ENCODE measurements around the gene PLA2G3. TPM values are rescaled to one million over a fixed set of nuclear protein-coding genes. Genes with fewer than 3 reads are reported as not detected.

The PLA2G3 gene
- total and polyA plus RNA-seq, 2 of the 13 experiments (the other 11 are each of a cell fraction or from before 2014, with no cell fraction given), result 0.12 to 0.42 TPM

GRCh38 chr22:31177420-31178162, 37.3 kb upstream of the PLA2G3 start:
- 87% methylated on average over 6 of the region's 6 CpGs for WGBS (ENCODE audit: low lambda C conversion rate)
- no TSS peak for BruUV-seq (replicated peaks)
- Histone ChIP-seq H3K27me3 (ENCODE audit: control insufficient read depth in 1 of 2, insufficient read depth in 2 of 2, low read length in 2 of 2) (no peaks in the 10 kb centered on the region), H4K20me1 (ENCODE audit: insufficient read depth, low read length) (0 out of 2 replicates have a peak, but pooled peaks cover 2% of the 10 kb centered on the region), H3K4me3 (replicated peaks in 1 of 3; ENCODE audit: insufficient read depth in 1 of 3, low read depth in 2 of 3, low read length in 3 of 3) (no peak overlapping the region), H3K4me2 (ENCODE audit: low read depth, low read length) (no peak overlapping the region), H3K79me2 (ENCODE audit: insufficient read depth, low read length) (peaks cover 39% of the 10 kb centered on the region), H3K27ac (ENCODE audit: extremely low read length, insufficient read depth, low read length) (no peak overlapping the region), H3K36me3 (replicated peaks in 1 of 2; ENCODE audit: control insufficient read depth in 1 of 2, insufficient read depth in 2 of 2, low read length in 2 of 2) (peaks cover 4 to 11% of the 10 kb centered on the region in 2 experiments; a peak in 3 of 5 replicates), H3K9ac (ENCODE audit: insufficient read depth, low read depth, low read length) (no peak overlapping the region), H3K4me1 (ENCODE audit: insufficient read depth, low read length) (peaks cover 22% of the 10 kb centered on the region), H3K9me3 (ENCODE audit: low read length) (no peaks in the 10 kb centered on the region), H2AFZ (ENCODE audit: low read length) (no peak overlapping the region)
- ChIA-PET POLR2A (no interaction called here), CTCF (ENCODE audit: low intra/inter-chr PET ratio, low total read pairs) (no interaction called here)
- FAIRE-seq, result no peak
- no peak for ATAC-seq
- no peak for DNase-seq (ENCODE audit: low spot score)
- in situ Hi-C loops (cut with HindIII; ENCODE audit: extremely low pct_ligation_motif_present, low pct_unique_long_range_greater_than_20kb) (no loop called here), intact Hi-C loops (cut with micrococcal nuclease; ENCODE audit: unreplicated experiment) (no loop called here)
- no peak for TF ChIP-seq ZNF30 (CRISPR knock-in tag; IDR thresholded peaks at IDR 0.05)
- no peak for TF ChIP-seq ZNF501 (CRISPR knock-in tag; IDR thresholded peaks at IDR 0.05)
- no peak for TF ChIP-seq U2AF1 (optimal IDR thresholded peaks at IDR 0.05; ENCODE audit: low read depth, low read length)
- TF ChIP-seq ZKSCAN5 (CRISPR knock-in tag; IDR thresholded peaks at IDR 0.05), result no peak
- TF ChIP-seq ZNF282 (IDR thresholded peaks at IDR 0.05; ENCODE audit: partially characterized antibody), result no peak
- TF ChIP-seq GLI4 (CRISPR knock-in tag; IDR thresholded peaks at IDR 0.05; ENCODE audit: borderline replicate concordance), result no peak
- no peak for TF ChIP-seq ZBTB42 (CRISPR knock-in tag; IDR thresholded peaks at IDR 0.05)

- H3K79me2 ChIP-seq (ENCODE audit: insufficient read depth, low read length), result peaks cover 41% of the 10 kb centered on the region
- H4K20me1 ChIP-seq (ENCODE audit: insufficient read depth, low read length), result 0 out of 2 replicates have a peak, but pooled peaks cover 2% of the 10 kb centered on the region
- DNase-seq (ENCODE audit: low spot score), result no peak
- FAIRE-seq, result no peak
- no peaks in the 10 kb centered on the region for H3K27me3 ChIP-seq (ENCODE audit: control insufficient read depth in 1 of 2, insufficient read depth in 2 of 2, low read length in 2 of 2)
- in situ Hi-C loops (cut with HindIII; ENCODE audit: extremely low pct_ligation_motif_present, low pct_unique_long_range_greater_than_20kb) (no loop called here), intact Hi-C loops (cut with micrococcal nuclease; ENCODE audit: unreplicated experiment) (no loop called here)
- peaks cover 22% of the 10 kb centered on the region for H3K4me1 ChIP-seq (ENCODE audit: insufficient read depth, low read length)
- H3K27ac ChIP-seq (ENCODE audit: extremely low read length, insufficient read depth, low read length), result no peak overlapping the region
- H3K9me3 ChIP-seq (ENCODE audit: low read length), result no peaks in the 10 kb centered on the region
- H3K4me3 ChIP-seq (replicated peaks in 1 of 3; ENCODE audit: insufficient read depth in 1 of 3, low read depth in 2 of 3, low read length in 3 of 3), result no peak overlapping the region
- ATAC-seq, result no peak
- no peak overlapping the region for H3K4me2 ChIP-seq (ENCODE audit: low read depth, low read length)
- no peak overlapping the region for H3K9ac ChIP-seq (ENCODE audit: insufficient read depth, low read depth, low read length)
- TF ChIP-seq ZNF251 (CRISPR knock-in tag; IDR thresholded peaks at IDR 0.05), result no peak
- TF ChIP-seq ZBTB42 (CRISPR knock-in tag; IDR thresholded peaks at IDR 0.05), result no peak
- TF ChIP-seq ZUFSP (CRISPR knock-in tag; IDR thresholded peaks at IDR 0.05; ENCODE audit: borderline replicate concordance), result no peak
- no peak for TF ChIP-seq ZSCAN12 (CRISPR knock-in tag; IDR thresholded peaks at IDR 0.05)
- no peak for TF ChIP-seq DZIP1 (CRISPR knock-in tag; IDR thresholded peaks at IDR 0.05)
- no peak for TF ChIP-seq XBP1 (CRISPR knock-in tag; IDR thresholded peaks at IDR 0.05)
- CTCF ChIA-PET (ENCODE audit: low intra/inter-chr PET ratio, low total read pairs), result no interaction called here
- peaks cover 3 to 9% of the 10 kb centered on the region in 2 experiments; a peak in 3 of 5 replicates for H3K36me3 ChIP-seq (replicated peaks in 1 of 2; ENCODE audit: control insufficient read depth in 1 of 2, insufficient read depth in 2 of 2, low read length in 2 of 2)
- POLR2A ChIA-PET, result no interaction called here
- 87% methylated on average over 1 of the region's 1 CpG for WGBS (ENCODE audit: low lambda C conversion rate)
- BruUV-seq (replicated peaks), result no TSS peak
- no peak overlapping the region for H2AFZ ChIP-seq (ENCODE audit: low read length)
Observed at GRCh38 chr22:31176923-31177322, 36.6 kb upstream of the PLA2G3 start.
